Lower leg skin (tissue), 4 donors: ENCODE data around the gene KLB. TPM values are rescaled to one million over a fixed set of nuclear protein-coding genes. Genes with fewer than 3 reads are reported as not detected.
"Not testable (repeated sequence)": the region's sequence is repeated elsewhere in the genome, so short reads cannot be mapped to it uniquely, and the experiment has no call there.

Source experiments
- DNase-seq, 2 donors: peaks; one replicate each; pipeline ENCODE4 v3.0.0-alpha.2; 2019; ENCODE audit warnings: low spot score in 2 of 2
- H3K4me3 ChIP-seq: fragments of 200-600 bp; sonication (generic); 2 replicates; pipeline ENCODE4 v1.5.1; 2017; ENCODE audit warnings: mild to moderate bottlenecking, low read depth; ENCODE audit not compliant: poor library complexity, severe bottlenecking
- CTCF ChIP-seq, 3 donors: fragments of 450-650 bp; IDR thresholded peaks; one replicate each; pipeline ENCODE4 v1.5.1; 2016; ENCODE audit warnings: antibody characterized with exemption in 3 of 3, mild to moderate bottlenecking in 3 of 3, moderate library complexity in 2 of 3
- POLR2A ChIP-seq, 2 donors: fragments of 450-650 bp; IDR thresholded peaks; one replicate each; pipeline ENCODE4 v1.6.1; 2016 to 2017; ENCODE audit warnings: antibody characterized with exemption in 2 of 2, mild to moderate bottlenecking in 1 of 2, moderate library complexity in 1 of 2
- WGBS, 2 donors: methylation state at CpG; one replicate each; pipeline ENCODE4 v1.1.5; 2018; 5-methylcytosine and 5-hydroxymethylcytosine counted together
- intact Hi-C: fragments of 100-400 bp; cut with DNase I; formaldehyde crosslinking; loops from one replicate; pipeline ENCODE4 v1.15.0; 2023; ENCODE audit warnings: low total_unique reads
- total RNA-seq, 4 donors: library from RNA; depleted of rRNA; stranded (reverse); fragments of >200 nt; gene quantifications; one replicate each; pipeline ENCODE4 v1.1.0, GENCODE V29; 2016

The KLB gene
- total RNA-seq, 4 donors from 2014 or later = 0.38 to 0.74 (median 0.45) TPM

GRCh38 chr4:39453738-39454137 lies 47.0 kb downstream of the KLB start:
- DNase-seq = no peak
- intact Hi-C loops = no loop called here
- 75 to 76% methylated on average over 2 of the region's 2 CpGs for WGBS, 2 donors
- TF ChIP-seq CTCF (IDR thresholded peaks at IDR 0.05) = no peak
- no peak for TF ChIP-seq POLR2A (IDR thresholded peaks at IDR 0.05)
- H3K4me3 ChIP-seq = no peak overlapping the region

GRCh38 chr4:39455486-39455885 lies 48.8 kb downstream of the KLB start:
- no peak overlapping the region for H3K4me3 ChIP-seq
- no peak for DNase-seq
- intact Hi-C loops = no loop called here
- 89 to 91% methylated on average over 6 of the region's 6 CpGs for WGBS, 2 donors
- no peak for TF ChIP-seq POLR2A (IDR thresholded peaks at IDR 0.05)
- no peak for TF ChIP-seq CTCF (IDR thresholded peaks at IDR 0.05)

GRCh38 chr4:39456946-39457763 lies 50.4 kb downstream of the KLB start:
- 63 to 73% methylated on average over 10 of the region's 10 CpGs for WGBS, 2 donors

GRCh38 chr4:39458161-39458504 lies 51.4 kb downstream of the KLB start:
- DNase-seq, intact Hi-C loops: not testable (repeated sequence)
- 0 to 1% methylated on average over 13 of the region's 13 CpGs for WGBS, 2 donors
- peak overlapping the region; percentile 97 for H3K4me3 ChIP-seq

More at GRCh38 chr4:39456946-39457763, 50.4 kb downstream of the KLB start:
- no peak overlapping the region for H3K4me3 ChIP-seq
- intact Hi-C loops = no loop called here
- DNase-seq = no peak
- TF ChIP-seq CTCF (IDR thresholded peaks at IDR 0.05) = no peak
- TF ChIP-seq POLR2A (IDR thresholded peaks at IDR 0.05) = no peak

- peak; percentile 97 to 99 for DNase-seq
- 0 to 1% methylated on average over 34 to 55 of the region's 55 CpGs for WGBS, 2 donors
- peak in 1 of 2 donors; percentile 85 for TF ChIP-seq POLR2A (IDR thresholded peaks at IDR 0.05)
- TF ChIP-seq CTCF (IDR thresholded peaks at IDR 0.05) = peak in 1 of 3 donors; percentile 10
- intact Hi-C loops = no loop called here
- peak within 1 kb of the TSS; percentile 97 for H3K4me3 ChIP-seq
Measured at GRCh38 chr4:39458505-39459300, 52.0 kb downstream of the KLB start, which contains the start of the genes LIAS and RPL9. LIAS (plus strand) TSS chr4:39459056; CDS start chr4:39459118, 62 bp downstream. RPL9 (minus strand) TSS chr4:39458922; CDS start chr4:39458439, 483 bp downstream.
